Fibroblast of pulmonary artery (primary cell): ENCODE measurements around the gene SH3GL1.
A peak's percentile ranks its signal among the peaks of the same experiment; 100 is the strongest.

Experiments used
- DNase-seq: peaks from one replicate; pipeline ENCODE4 v3.0.0-alpha.2; 2010; ENCODE audit warnings: low read depth
- H3K4me3 ChIP-seq: replicated peaks from 2 replicates; pipeline ENCODE4 v1.5.1; 2011; ENCODE audit warnings: low read depth, mild to moderate bottlenecking, control low read depth, low read length, moderate library complexity
- CTCF ChIP-seq: IDR thresholded peaks from 2 replicates; pipeline ENCODE4 v1.5.1; 2011; ENCODE audit warnings: mild to moderate bottlenecking, control low read depth, low read length, inconsistent platforms; ENCODE audit errors: missing control alignments

Gene SH3GL1

GRCh38 chr19:4328243-4328990 is 71.9 kb downstream of the SH3GL1 start:
- no peak for TF ChIP-seq CTCF
- peak; percentile 97 for DNase-seq
- H3K4me3 ChIP-seq = peak overlapping the region; percentile 60

GRCh38 chr19:4327877-4328242 is 72.5 kb downstream of the SH3GL1 start:
- DNase-seq = no peak
- peak overlapping the region; percentile 52 for H3K4me3 ChIP-seq
- no peak for TF ChIP-seq CTCF

GRCh38 chr19:4327252-4327876 is 73.0 kb downstream of the SH3GL1 start:
- peak; percentile 70 for DNase-seq
- TF ChIP-seq CTCF = no peak
- H3K4me3 ChIP-seq = peak overlapping the region; percentile 52

- no peak for TF ChIP-seq CTCF
- no peak for DNase-seq
- H3K4me3 ChIP-seq = peak overlapping the region; percentile 14
Observed at GRCh38 chr19:4326837-4327251, 73.5 kb downstream of the SH3GL1 start.

GRCh38 chr19:4326215-4326836 is 74.0 kb downstream of the SH3GL1 start:
- TF ChIP-seq CTCF = no peak
- DNase-seq = no peak

GRCh38 chr19:4324228-4324627 is 76.1 kb downstream of the SH3GL1 start:
- TF ChIP-seq CTCF = no peak
- H3K4me3 ChIP-seq = no peak overlapping the region
- no peak for DNase-seq

More at GRCh38 chr19:4326215-4326836, 74.0 kb downstream of the SH3GL1 start:
- H3K4me3 ChIP-seq = no peak overlapping the region

GRCh38 chr19:4323692-4324091 is 76.7 kb downstream of the SH3GL1 start:
- TF ChIP-seq CTCF = no peak
- H3K4me3 ChIP-seq = no peak overlapping the region
- no peak for DNase-seq
